ENCODE results near the gene ERFL.
"Not testable (repeated sequence)": the region's sequence is repeated elsewhere in the genome, so short reads cannot be mapped to it uniquely, and the experiment has no call there.

Gene ERFL

DNA sequence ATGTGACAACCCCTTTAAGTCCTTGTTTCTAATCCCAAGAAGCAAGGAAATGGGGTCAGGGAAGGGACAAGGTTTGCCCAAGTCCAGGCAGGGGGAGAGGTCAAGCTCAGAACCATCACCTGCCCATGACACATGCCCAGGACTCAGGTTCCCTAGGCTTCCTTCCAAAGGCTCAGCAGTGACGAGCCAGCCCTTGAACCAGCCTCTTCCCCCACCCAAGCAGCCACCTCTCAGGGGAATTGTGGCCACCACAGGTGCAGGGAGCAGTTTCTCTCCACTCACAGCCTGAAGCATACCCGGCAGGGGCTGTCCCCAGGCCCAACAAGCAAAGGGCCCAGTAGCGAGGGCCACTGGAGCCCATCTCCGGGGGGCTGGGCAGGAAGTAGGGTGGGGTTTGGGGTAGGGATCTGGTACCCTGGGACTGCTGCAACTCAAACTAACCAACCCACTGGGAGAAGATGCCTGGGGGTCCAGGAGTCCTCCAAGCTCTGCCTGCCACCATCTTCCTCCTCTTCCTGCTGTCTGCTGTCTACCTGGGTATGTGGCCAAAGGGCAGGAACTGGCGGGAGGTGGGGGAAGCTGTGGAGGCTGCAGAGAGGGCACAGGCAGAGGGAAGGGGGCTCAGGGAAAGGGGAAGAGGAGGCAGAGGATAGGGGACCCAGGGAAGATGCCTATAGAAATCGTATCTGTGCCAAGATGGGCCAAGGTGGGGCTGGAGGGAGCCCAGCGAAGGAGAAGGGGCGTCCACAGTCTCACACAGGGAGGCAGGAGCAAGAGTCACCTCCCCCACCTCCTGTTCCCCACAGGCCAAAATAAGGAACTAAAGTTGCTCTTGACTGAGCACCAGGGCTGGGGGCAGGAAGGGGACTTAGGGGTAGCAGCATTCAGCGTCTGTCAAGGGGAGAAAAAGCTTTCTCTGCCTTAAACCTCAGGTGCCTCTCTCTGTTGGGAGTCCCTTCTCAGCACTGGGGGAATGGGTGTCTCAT, 51.1 kb downstream of the ERFL start, which contains the start of gene CD79A:
Gene CD79A, plus strand, starts transcription at position 433 of the 986 bp plus-strand sequence. Its CDS starts 26 bp downstream, at position 459.
- Histone ChIP-seq H3K36me3 (ENCODE audit: insufficient read depth, low read length) (peaks cover 50% of the 10 kb centered on the region), H4K20me1 (ENCODE audit: insufficient read depth, low read length) (peaks cover 8% of the 10 kb centered on the region), H3K27me3 (ENCODE audit: insufficient read depth, low read length, poor library complexity) (no peaks in the 10 kb centered on the region), H2AFZ (ENCODE audit: low read depth, low read length) (peak within 1 kb of the TSS; percentile 10; the same call in 1 of the 2 replicates), H3K9me3 (ENCODE audit: insufficient read depth, low read length, severe bottlenecking) (no peaks in the 10 kb centered on the region), H3K4me3 (ENCODE audit: low read depth in 1 of 2, low read length in 2 of 2) (peak within 1 kb of the TSS; percentile 42 to 80), H3K4me1 (ENCODE audit: insufficient read depth, low read length) (peaks cover 94% of the 10 kb centered on the region), H3K79me2 (ENCODE audit: insufficient read depth, low read length) (peaks cover 39% of the 10 kb centered on the region), H3K27ac (ENCODE audit: low read length) (peak within 1 kb of the TSS; percentile 98), H3K9ac (ENCODE audit: low read depth, low read length) (peak within 1 kb of the TSS; percentile 83), H3K4me2 (ENCODE audit: insufficient read depth, low read length) (peak within 1 kb of the TSS; percentile 96)
- DNase-seq, result peak; percentile 96
- TF ChIP-seq CTCF (IDR thresholded peaks at IDR 0.05; ENCODE audit: borderline replicate concordance, extremely low read depth, low read length, poor library complexity, severe bottlenecking), result peak; percentile 7
- TF ChIP-seq EZH2 (IDR thresholded peaks at IDR 0.05; ENCODE audit: borderline replicate concordance, low read depth, low read length, severe bottlenecking), result no peak
- peak; percentile 80 for ATAC-seq (ENCODE audit: insufficient read depth, low read depth)

GRCh38 chr19:41875973-41876372, 52.3 kb downstream of the ERFL start:
- peak overlapping the region in 1 of 2 experiments; percentile 44; a peak in 2 of 4 replicates for H3K4me3 ChIP-seq (ENCODE audit: low read depth in 1 of 2, low read length in 2 of 2)
- H3K9me3 ChIP-seq (ENCODE audit: insufficient read depth, low read length, severe bottlenecking); H3K27me3 ChIP-seq (ENCODE audit: insufficient read depth, low read length, poor library complexity); DNase-seq; H2AFZ ChIP-seq (ENCODE audit: low read depth, low read length); ATAC-seq (ENCODE audit: insufficient read depth, low read depth): not testable (repeated sequence)
- H3K4me2 ChIP-seq (ENCODE audit: insufficient read depth, low read length), result peak overlapping the region; percentile 52
- peaks cover 97% of the 10 kb centered on the region for H3K4me1 ChIP-seq (ENCODE audit: insufficient read depth, low read length)
- H3K36me3 ChIP-seq (ENCODE audit: insufficient read depth, low read length), result peaks cover 57% of the 10 kb centered on the region
- H4K20me1 ChIP-seq (ENCODE audit: insufficient read depth, low read length), result peaks cover 17% of the 10 kb centered on the region
- peak overlapping the region; percentile 98 for H3K27ac ChIP-seq (ENCODE audit: low read length)
- peaks cover 33% of the 10 kb centered on the region for H3K79me2 ChIP-seq (ENCODE audit: insufficient read depth, low read length)
- peak overlapping the region; percentile 83 for H3K9ac ChIP-seq (ENCODE audit: low read depth, low read length)

DNA sequence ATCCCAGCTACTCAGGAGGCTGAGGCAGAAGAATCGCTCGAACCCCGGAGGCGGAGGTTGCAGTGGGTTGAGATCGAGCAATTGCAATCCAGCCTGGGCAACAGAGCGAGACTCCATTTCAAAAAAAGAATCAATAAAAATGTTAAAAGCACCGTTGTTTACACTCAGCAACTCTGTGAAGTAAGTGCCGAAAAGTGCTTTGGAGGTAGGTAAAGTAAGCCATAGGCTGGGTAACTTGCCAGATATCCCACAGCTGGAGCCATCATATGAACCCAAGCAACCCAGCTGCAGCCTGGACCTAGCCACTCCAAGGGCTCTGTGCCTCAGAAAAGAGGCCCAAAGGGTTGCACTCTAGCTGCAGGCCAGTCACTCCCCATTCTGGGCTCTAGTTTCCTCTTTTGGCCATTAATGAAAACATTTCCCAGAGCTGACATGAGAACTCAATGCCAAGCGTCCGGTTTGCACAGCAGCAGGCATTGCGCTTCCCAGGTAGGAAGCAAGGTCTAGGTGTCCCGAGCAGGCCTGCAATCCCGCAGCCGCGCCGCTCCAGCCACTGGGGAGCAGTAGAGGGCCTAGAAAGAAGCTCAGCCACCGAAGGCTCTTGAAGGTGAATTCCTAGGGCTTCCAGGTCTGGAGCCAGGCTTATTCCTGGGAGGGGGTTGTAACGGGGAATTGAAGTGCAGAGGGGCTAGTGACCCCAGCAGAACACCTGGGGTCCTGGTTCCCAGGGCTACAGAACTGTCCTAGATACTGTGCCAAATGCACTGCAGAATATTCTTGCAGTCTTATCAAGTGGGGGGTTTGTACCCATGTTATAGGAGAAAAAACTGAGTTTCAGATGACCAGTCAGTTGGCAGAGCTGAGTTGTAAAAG, 55.2 kb downstream of the ERFL start:
- Histone ChIP-seq H3K27ac (ENCODE audit: low read length) (peak overlapping the region; percentile 98), H3K27me3 (ENCODE audit: insufficient read depth, low read length, poor library complexity) (no peaks in the 10 kb centered on the region), H2AFZ (ENCODE audit: low read depth, low read length) (no peak overlapping the region), H4K20me1 (ENCODE audit: insufficient read depth, low read length) (peaks cover 37% of the 10 kb centered on the region), H3K4me3 (ENCODE audit: low read depth in 1 of 2, low read length in 2 of 2) (no peak overlapping the region), H3K9ac (ENCODE audit: low read depth, low read length) (0 out of 2 replicates have a peak overlapping the region, but pooled peaks have one; percentile 48), H3K4me1 (ENCODE audit: insufficient read depth, low read length) (peaks cover 99% of the 10 kb centered on the region), H3K4me2 (ENCODE audit: insufficient read depth, low read length) (no peak overlapping the region; the same call in 1 of the 2 replicates), H3K9me3 (ENCODE audit: insufficient read depth, low read length, severe bottlenecking) (no peaks in the 10 kb centered on the region), H3K79me2 (ENCODE audit: insufficient read depth, low read length) (peaks cover 34% of the 10 kb centered on the region), H3K36me3 (ENCODE audit: insufficient read depth, low read length) (peaks cover 58% of the 10 kb centered on the region)
- DNase-seq, result peak; percentile 72
- TF ChIP-seq CTCF (IDR thresholded peaks at IDR 0.05; ENCODE audit: borderline replicate concordance, extremely low read depth, low read length, poor library complexity, severe bottlenecking) (peak; percentile 91), EZH2 (IDR thresholded peaks at IDR 0.05; ENCODE audit: borderline replicate concordance, low read depth, low read length, severe bottlenecking) (no peak)
- no peak for ATAC-seq (ENCODE audit: insufficient read depth, low read depth)
